HG03520 (cell line): ENCODE results near the gene ARHGAP44.

Source experiments
- ATAC-seq: cut with Tn5 transposase; IDR thresholded peaks from one replicate; pipeline ENCODE4 v1.9.1; 2021; ENCODE audit warnings: mild to moderate bottlenecking, moderate library complexity; ENCODE audit not compliant: unreplicated experiment

The ARHGAP44 gene

GRCh38 chr17:12990041-12990808 is 200.9 kb downstream of the ARHGAP44 start:
- ATAC-seq: no peak

DNA sequence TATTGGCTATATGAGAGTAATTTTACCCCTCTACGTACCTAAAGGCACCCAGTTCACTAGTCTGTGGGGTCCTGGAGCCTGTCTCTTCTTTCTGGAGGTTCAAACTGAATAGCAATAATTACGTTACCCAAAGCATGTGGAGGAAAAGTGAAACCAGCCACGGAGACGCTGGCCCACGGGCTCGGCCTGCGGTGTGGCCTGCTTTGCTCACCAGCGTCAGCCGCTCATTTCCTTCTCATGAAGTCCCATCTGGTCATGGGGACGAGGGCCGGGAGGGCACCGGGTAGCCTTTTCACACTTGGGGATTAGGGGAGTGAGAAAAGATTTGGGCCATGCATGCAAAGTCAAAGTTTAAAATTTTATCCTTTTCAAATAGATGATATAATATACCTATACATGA is 201.6 kb downstream of the ARHGAP44 start:
- no peak for ATAC-seq

DNA sequence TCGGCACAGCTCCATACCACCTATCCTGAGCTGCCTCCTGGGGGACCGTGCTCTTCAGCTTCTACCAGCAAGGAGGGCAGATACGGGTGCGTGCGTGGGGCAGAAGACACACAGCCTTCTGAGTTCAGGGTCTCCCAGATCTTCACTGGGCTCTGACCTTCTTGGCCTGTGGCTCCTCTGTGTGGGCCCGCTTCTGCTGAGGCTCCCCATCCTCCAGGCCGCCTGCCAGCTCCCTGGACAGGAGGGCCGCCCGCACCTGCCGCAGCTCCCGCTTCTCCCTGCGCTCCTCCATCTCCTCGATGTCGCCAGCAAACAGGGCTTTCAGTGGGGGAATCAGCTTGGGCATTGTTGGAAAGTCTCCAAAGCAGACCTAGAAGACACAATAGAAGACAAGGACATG is 203.4 kb downstream of the ARHGAP44 start:
- ATAC-seq: no peak

- no peak for ATAC-seq
Measured at GRCh38 chr17:12993631-12994030, 204.3 kb downstream of the ARHGAP44 start.

DNA sequence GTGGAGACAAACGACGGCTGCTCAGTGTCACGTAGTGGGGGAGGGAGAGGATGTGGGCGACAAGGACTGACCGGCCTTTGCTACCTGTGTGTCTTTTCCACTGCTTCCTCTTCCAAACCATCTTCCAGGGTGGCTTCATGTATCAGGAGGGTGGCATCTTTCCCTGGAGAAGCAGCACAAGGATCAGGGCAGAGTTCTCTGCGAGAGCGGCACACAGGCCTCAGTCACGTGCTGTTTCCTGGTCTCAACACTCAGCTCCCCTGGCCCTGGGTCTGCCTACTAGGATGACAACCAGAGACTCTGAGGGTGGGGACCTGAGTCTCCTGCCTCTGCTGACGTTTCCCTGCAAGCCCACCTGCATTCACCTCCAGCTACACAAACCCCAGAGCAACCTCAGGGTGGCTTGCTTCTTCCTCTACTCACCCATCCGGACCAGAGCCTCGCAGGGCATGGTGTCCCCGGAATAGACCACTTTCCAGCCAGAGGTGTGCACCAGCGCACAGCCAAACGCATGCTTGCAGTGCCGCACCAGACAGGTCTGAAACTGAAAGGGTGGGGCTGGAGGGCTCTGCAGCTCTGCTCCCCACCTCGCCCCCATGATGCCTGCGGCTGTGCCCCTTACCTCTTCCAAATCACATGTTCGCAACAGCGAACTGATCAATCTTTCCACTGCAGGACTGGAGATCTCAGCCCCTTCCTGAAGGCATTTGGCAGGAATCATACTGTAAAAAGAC is 205.2 kb downstream of the ARHGAP44 start:
- ATAC-seq: no peak

- ATAC-seq: no peak
Measured at GRCh38 chr17:12995106-12995895, 206.0 kb downstream of the ARHGAP44 start.

- ATAC-seq: no peak
Measured at GRCh38 chr17:12995896-12996295, 206.6 kb downstream of the ARHGAP44 start.

- no peak for ATAC-seq
Measured at GRCh38 chr17:12996357-12996756, 207.1 kb downstream of the ARHGAP44 start.

- ATAC-seq: no peak
Measured at GRCh38 chr17:12996941-12997340, 207.6 kb downstream of the ARHGAP44 start.

GRCh38 chr17:12998461-12998860 is 209.2 kb downstream of the ARHGAP44 start:
- ATAC-seq: no peak

DNA sequence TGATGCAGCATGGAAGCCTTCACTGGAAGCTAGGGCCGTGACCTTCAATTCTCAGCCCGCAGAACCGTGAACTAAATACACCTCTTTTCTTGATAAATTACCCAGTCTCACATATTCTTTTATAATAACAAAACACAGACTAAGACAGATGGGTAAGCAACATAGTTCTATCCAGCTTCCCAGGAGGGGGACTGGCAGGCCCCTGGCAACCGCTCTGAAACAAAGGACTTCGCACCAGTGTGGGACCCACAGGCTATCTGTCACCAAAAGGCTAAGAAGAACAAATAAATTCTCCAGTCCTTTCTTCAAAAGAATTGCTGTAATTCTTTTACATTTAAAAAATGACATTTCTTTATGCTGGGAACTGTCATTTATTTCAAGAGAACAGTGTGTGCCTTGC is 209.6 kb downstream of the ARHGAP44 start:
- no peak for ATAC-seq

GRCh38 chr17:13000561-13000960 is 211.3 kb downstream of the ARHGAP44 start:
- no peak for ATAC-seq

- ATAC-seq: no peak
Measured at GRCh38 chr17:13001991-13002615, 212.8 kb downstream of the ARHGAP44 start.

DNA sequence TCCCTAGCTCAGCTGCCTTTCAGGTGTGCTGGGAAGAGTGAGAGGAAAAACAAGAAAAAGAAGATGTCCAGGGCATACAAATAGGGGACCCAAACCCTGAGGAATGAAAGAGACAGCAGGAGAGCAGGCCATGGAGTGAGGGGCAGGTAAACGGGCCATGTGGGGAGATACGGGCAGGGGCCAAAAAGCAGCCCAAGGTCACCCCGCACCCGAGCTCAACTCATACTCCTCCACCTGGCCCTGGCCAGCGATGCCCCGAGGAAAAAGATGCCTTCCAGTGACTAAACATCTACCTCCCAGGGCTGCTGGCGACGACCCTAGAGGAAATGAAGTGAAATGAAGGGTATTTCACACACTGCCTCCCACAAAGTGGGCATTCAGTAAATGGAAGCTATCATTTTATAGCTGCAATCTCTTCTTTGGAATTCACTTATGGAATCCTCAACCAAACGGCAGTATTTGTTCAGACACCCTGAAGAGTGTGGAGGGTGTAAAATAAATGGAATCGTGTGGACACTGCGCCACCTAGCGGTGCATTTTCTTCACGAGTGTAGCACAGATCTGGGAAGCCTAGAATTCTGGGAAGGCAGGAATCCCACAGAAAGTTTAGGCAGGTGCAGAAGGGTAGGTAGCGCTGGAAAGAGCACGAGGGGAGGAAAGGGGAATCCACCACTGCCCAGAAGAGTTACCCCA is 213.6 kb downstream of the ARHGAP44 start:
- no peak for ATAC-seq

GRCh38 chr17:13003454-13003851 is 214.2 kb downstream of the ARHGAP44 start:
- no peak for ATAC-seq

- ATAC-seq: no peak
Measured at GRCh38 chr17:13003927-13004326, 214.6 kb downstream of the ARHGAP44 start.

GRCh38 chr17:13004336-13004735 is 215.0 kb downstream of the ARHGAP44 start:
- ATAC-seq: no peak

- no peak for ATAC-seq
Measured at GRCh38 chr17:13005530-13005929, 216.2 kb downstream of the ARHGAP44 start.

DNA sequence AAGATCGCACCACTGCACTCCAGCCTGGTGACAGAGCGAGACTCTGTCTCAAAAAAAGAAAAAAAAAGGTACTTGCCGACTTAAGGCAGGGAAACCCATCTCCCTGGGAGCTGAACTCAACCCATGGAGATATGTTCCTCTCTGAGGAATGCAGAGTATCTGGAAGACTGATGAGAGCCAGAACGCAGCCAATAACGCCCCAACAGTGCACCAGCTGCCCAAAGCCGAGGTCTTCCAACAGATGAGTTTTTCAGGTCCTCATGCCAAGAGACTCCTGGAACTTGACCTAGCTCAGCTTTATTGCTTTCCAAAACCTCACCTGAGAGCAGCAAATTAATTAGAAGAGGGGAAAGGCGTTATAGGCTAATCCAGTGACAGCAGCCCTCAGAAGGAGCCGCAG is 219.2 kb downstream of the ARHGAP44 start:
- no peak for ATAC-seq

GRCh38 chr17:13010959-13011358 is 221.7 kb downstream of the ARHGAP44 start:
- no peak for ATAC-seq

- ATAC-seq: no peak
Measured at GRCh38 chr17:13014801-13015200, 225.5 kb downstream of the ARHGAP44 start.
